Ascending aorta (tissue), 2 donors: ENCODE results near the gene PDGFRA. TPM values are rescaled to one million over a fixed set of nuclear protein-coding genes. Genes with fewer than 3 reads are reported as not detected.

Experiments
- DNase-seq, 2 donors: peaks; one replicate each; pipeline ENCODE4 v3.0.0-alpha.2; 2019; ENCODE audit warnings: low spot score in 2 of 2
- H3K27ac ChIP-seq, 2 donors: fragments of 200-600 bp; sonication (generic); one replicate each; pipeline ENCODE4 v1.5.1; 2016 to 2017; ENCODE audit warnings: mild to moderate bottlenecking in 1 of 2
- H3K27me3 ChIP-seq: fragments of 200-600 bp; sonication (generic); one replicate; pipeline ENCODE4 v1.5.1; 2017
- H3K36me3 ChIP-seq, 2 donors: fragments of 200-600 bp; sonication (generic); one replicate each; pipeline ENCODE4 v1.5.1; 2016
- H3K4me1 ChIP-seq, 2 donors: fragments of 200-600 bp; sonication (generic); one replicate each; pipeline ENCODE4 v1.5.1; 2016 to 2017; ENCODE audit warnings: mild to moderate bottlenecking in 1 of 2
- H3K4me3 ChIP-seq, 2 donors: fragments of 200-600 bp; sonication (generic); one replicate each; pipeline ENCODE4 v1.5.1; 2016 to 2017; ENCODE audit warnings: mild to moderate bottlenecking in 1 of 2
- H3K9me3 ChIP-seq, 2 donors: fragments of 200-600 bp; sonication (generic); one replicate each; pipeline ENCODE4 v1.5.1; 2016
- CTCF ChIP-seq, 3 experiments: fragments of 200-600 bp in 2 of 3; fragments of 450-650 bp in 1 of 3; sonication (generic) in 2 of 3; IDR thresholded peaks; one replicate each; pipeline ENCODE4 v1.5.1; 2016 to 2019; ENCODE audit warnings: antibody characterized with exemption in 3 of 3, mild to moderate bottlenecking in 1 of 3, moderate library complexity in 1 of 3
- intact Hi-C: fragments of 100-400 bp; cut with DNase I; formaldehyde crosslinking; loops from one replicate; pipeline ENCODE4 v1.15.1; 2023
- total RNA-seq: library from RNA; depleted of rRNA; stranded (reverse); fragments of >200 nt; gene quantifications from one replicate; pipeline ENCODE4 v1.1.0, GENCODE V29; 2016

Gene PDGFRA
- total RNA-seq, 1 donor from 2014 or later: 58.3 TPM

DNA sequence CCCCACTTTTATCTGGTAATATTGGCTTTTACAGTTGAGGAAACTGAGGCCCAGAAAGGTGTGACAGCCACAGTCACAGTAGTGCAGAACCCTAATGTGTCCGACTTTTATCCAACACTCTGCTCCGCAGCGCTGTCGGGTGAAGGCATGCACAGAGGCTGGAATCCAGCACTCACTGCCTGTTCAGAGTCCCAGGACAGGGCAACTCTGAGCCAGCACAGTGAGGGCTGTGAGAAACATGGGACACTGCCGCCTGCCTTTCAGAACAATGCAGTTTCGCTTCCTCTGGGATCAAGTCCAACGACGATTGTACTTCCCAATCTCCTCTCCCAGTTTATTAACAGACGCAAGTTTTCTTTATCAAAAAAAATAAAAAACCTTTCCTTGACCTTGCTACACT, 41.9 kb upstream of the PDGFRA start:
- no peak overlapping the region for H3K4me3 ChIP-seq
- intact Hi-C loops: no loop called here
- TF ChIP-seq CTCF (IDR thresholded peaks at IDR 0.05): no peak
- no peaks in the 10 kb centered on the region for H3K36me3 ChIP-seq
- H3K4me1 ChIP-seq: no peaks in the 10 kb centered on the region
- H3K27me3 ChIP-seq: no peaks in the 10 kb centered on the region
- no peak overlapping the region for H3K27ac ChIP-seq
- no peaks in the 10 kb centered on the region for H3K9me3 ChIP-seq
- DNase-seq: no peak

DNA sequence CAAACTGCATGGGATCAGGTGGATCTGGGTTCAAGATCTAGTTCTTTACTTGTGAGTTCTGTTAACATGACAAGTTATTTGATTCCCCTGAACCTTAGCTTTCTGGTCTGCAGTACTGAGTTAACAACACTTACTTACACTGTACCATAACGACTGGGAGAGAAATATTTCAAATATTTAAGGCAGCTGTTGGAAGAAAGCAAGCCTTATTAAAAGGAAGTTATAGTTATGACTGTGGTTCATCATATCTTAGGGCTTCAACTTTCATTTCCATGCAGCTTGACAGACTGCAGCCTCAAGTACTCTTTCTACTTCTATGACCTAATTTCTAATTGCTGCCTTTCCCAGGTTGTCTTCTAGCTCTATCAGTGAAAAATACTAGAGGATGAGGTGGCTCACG, 40.0 kb upstream of the PDGFRA start:
- intact Hi-C loops: no loop called here
- Histone ChIP-seq H3K27ac (no peak overlapping the region), H3K27me3 (no peaks in the 10 kb centered on the region), H3K36me3 (no peaks in the 10 kb centered on the region), H3K9me3 (no peaks in the 10 kb centered on the region), H3K4me3 (no peak overlapping the region), H3K4me1 (no peaks in the 10 kb centered on the region)
- no peak for DNase-seq
- no peak for TF ChIP-seq CTCF (IDR thresholded peaks at IDR 0.05)

DNA sequence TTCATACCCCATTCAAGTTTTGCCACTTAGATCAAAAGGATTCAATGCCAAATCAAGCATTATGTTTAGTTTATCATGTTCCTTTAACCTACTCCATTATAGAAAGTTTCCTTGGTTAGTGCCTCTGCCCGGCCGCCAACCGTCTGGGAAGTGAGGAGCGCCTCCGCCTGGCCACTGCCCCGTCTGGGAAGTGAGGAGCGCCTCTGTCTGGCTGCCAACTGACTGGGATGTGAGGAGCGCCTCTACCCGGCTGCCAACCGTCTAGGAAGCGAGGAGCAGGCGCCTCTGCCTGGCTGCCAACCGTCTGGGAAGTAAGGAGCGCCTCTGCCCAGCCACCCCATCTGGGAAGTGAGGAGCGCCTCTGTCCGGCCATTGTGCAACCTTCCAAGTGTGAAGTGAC, 36.3 kb upstream of the PDGFRA start:
- no peaks in the 10 kb centered on the region for H3K9me3 ChIP-seq
- no peaks in the 10 kb centered on the region for H3K27me3 ChIP-seq
- no peak for DNase-seq
- H3K36me3 ChIP-seq: no peaks in the 10 kb centered on the region
- H3K4me3 ChIP-seq: no peak overlapping the region
- TF ChIP-seq CTCF (IDR thresholded peaks at IDR 0.05): no peak
- intact Hi-C loops: no loop called here
- no peak overlapping the region for H3K27ac ChIP-seq
- H3K4me1 ChIP-seq: no peaks in the 10 kb centered on the region

DNA sequence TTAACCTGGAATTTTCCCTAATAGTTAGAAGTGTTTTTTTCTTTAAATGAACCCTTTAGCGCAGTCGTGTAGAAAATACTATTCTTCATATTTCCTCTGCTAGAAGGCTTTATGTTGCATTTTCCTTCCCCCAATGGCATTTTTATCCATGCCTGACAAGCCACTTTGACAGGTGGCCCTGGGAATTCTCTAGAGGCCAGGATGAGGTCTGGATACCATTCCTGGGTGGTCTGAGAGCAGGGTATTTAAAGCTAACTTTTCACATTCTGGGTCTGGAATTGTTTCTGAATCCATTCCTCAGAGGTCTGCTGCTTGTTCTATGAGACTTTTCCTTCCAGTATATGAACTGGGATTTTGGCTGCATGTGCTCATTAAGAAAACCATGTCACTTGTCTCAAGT, 31.2 kb upstream of the PDGFRA start:
- no peaks in the 10 kb centered on the region for H3K9me3 ChIP-seq
- DNase-seq: no peak
- H3K36me3 ChIP-seq: no peaks in the 10 kb centered on the region
- no peaks in the 10 kb centered on the region for H3K4me1 ChIP-seq
- intact Hi-C loops: no loop called here
- H3K27ac ChIP-seq: no peak overlapping the region
- no peak for TF ChIP-seq CTCF (IDR thresholded peaks at IDR 0.05)
- no peak overlapping the region for H3K4me3 ChIP-seq
- no peaks in the 10 kb centered on the region for H3K27me3 ChIP-seq

GRCh38 chr4:54199919-54200318, 29.2 kb upstream of the PDGFRA start:
- no peak for TF ChIP-seq CTCF (IDR thresholded peaks at IDR 0.05)
- no peak overlapping the region for H3K27ac ChIP-seq
- intact Hi-C loops: no loop called here
- H3K36me3 ChIP-seq: no peaks in the 10 kb centered on the region
- no peak overlapping the region for H3K4me3 ChIP-seq
- no peaks in the 10 kb centered on the region for H3K4me1 ChIP-seq
- H3K27me3 ChIP-seq: no peaks in the 10 kb centered on the region
- no peaks in the 10 kb centered on the region for H3K9me3 ChIP-seq
- DNase-seq: no peak

GRCh38 chr4:54209617-54210016, 19.5 kb upstream of the PDGFRA start:
- Histone ChIP-seq H3K4me3 (no peak overlapping the region), H3K27me3 (no peaks in the 10 kb centered on the region), H3K27ac (no peak overlapping the region), H3K9me3 (no peaks in the 10 kb centered on the region), H3K4me1 (no peaks in the 10 kb centered on the region), H3K36me3 (no peaks in the 10 kb centered on the region)
- no peak for TF ChIP-seq CTCF (IDR thresholded peaks at IDR 0.05)
- no peak for DNase-seq
- intact Hi-C loops: no loop called here
